ENCODE measurements around the gene TAPBPL.
"Not testable (repeated sequence)": the region's sequence is repeated elsewhere in the genome, so short reads cannot be mapped to it uniquely, and the experiment has no call there.

TAPBPL gene

GRCh38 chr12:6464531-6464930, 12.7 kb downstream of the TAPBPL start:
- DNase-seq, result no peak

DNA sequence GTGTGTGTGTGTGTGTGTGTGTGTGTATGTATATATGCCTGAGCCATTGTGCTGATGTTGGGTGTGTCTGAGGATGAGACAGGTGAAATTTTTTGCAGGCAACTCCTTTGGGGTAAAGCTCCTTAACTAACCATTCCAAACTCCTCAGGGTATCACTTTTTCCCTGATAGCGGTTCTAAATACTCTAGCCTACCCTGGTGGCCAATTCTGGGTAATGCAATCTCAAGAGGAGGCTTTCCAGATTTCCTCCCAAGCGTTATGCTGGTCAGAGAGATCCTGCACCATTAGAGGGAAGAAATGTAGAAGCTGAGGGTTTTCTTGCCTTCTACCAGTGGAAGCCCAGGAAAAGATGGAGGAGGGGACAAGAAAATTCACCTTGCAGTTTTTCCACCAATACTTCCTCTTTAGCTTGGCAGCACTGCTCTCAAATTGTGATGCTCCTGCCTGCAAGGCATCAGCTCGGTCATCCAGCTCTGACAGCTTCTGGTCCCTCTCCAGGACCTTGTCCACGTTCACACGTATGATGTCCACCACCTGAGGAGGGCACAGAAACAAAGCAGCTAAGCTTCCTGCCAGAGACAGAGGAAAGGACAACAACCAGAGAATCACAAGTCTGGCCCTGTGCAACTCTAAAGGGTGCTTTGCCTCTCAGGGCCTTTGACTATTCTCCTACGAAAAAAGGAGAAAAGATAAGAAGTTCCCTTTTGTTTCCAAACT, 13.8 kb downstream of the TAPBPL start:
- no peak for DNase-seq

GRCh38 chr12:6466184-6466573, 14.3 kb downstream of the TAPBPL start:
- no peak for DNase-seq

DNA sequence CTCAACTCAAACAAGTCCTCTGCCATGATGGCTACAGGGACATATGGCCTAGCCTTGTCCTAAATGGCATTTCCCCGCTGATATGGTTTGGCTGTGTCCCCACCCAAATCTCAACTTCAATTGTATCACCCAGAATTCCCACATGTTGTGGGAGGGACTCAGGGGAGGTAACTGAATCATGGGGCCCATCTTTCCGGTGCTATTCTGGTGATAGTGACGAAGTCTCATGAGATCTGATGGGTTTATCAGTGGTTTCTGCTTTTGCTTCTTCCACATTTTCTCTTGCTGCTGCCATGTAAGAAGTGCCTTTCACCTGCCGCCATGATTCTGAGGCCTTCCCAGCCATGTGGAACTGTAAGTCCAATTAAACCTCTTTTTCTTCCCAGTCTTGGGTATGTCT, 14.9 kb downstream of the TAPBPL start:
- DNase-seq, result not testable (repeated sequence)

- not testable (repeated sequence) for DNase-seq
These were observed 15.9 kb downstream of the TAPBPL start for GRCh38 chr12:6467571-6468282.

DNA sequence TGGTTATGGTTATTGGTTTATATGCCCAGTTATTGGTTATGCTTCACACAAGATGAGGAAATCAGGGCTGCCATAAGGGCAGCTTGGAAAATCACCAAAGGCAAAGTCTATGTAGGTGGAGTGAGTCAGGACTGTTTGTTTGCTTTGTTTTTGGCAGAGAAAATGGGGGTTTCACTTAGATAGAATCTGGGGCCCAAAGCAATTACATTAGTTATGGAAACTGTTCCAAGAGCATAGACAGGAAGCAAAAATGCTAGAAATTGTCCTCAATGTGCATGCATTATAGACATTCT, 16.4 kb downstream of the TAPBPL start:
- DNase-seq, result no peak

- DNase-seq, result no peak
These were observed 17.2 kb downstream of the TAPBPL start for GRCh38 chr12:6469092-6469491.

GRCh38 chr12:6469609-6470374, 17.9 kb downstream of the TAPBPL start:
- DNase-seq, result no peak

- DNase-seq, result peak; percentile 96
These were observed 18.7 kb downstream of the TAPBPL start, which contains the start of gene VAMP1 for GRCh38 chr12:6470375-6471163. VAMP1 (minus strand) TSS chr12:6470677; CDS start chr12:6470531, 146 bp downstream.

GRCh38 chr12:6471989-6472360, 20.1 kb downstream of the TAPBPL start:
- DNase-seq, result no peak

DNA sequence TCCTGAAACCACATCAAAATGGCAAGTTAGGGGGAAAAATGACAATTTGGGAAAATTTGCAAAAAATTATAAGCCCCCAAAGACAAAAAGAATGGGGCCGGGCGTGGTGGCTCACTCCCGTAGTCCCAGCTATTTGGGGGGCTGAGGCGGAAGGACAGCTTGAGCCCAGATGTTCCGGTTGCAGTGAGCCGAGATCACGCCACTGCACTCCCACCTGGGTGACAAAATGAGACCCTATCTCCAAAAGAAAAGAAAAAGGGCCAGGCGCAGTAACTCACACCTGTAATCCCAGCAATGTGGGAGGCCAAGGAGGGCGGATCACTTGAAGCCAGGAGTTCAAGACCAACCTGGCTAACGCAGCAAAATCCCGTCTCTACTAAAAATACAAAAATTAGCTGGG, 20.6 kb downstream of the TAPBPL start:
- no peak for DNase-seq

- not testable (repeated sequence) for DNase-seq
These were observed 23.6 kb downstream of the TAPBPL start for GRCh38 chr12:6475233-6475975.

DNA sequence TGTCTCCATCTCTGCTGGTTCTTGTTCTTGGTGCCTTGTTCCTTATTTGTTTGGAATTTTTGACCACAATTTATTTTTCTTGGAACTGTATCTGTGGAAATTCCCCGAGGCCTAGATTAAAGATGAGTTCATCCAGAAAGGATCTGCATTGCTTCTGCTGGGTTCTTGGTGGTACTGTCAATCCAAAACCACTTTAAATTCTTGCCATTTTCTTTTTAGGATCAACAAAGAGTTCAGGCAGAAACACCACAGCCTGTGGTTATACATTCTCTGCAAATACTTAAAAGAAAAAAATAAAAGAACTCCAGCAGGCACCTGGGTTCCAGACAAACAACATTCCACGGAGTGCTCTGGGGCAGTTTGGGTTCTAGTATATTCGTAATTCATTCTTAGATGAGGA, 24.6 kb downstream of the TAPBPL start:
- no peak for DNase-seq

GRCh38 chr12:6477601-6478377, 25.9 kb downstream of the TAPBPL start:
- not testable (repeated sequence) for DNase-seq

GRCh38 chr12:6478416-6478815, 26.6 kb downstream of the TAPBPL start:
- no peak for DNase-seq

- no peak for DNase-seq
These were observed 36.4 kb downstream of the TAPBPL start for GRCh38 chr12:6488240-6488639.

- no peak for DNase-seq
These were observed 37.6 kb downstream of the TAPBPL start for GRCh38 chr12:6489449-6489848.

GRCh38 chr12:6490673-6491072, 38.8 kb downstream of the TAPBPL start:
- DNase-seq, result not testable (repeated sequence)

DNA sequence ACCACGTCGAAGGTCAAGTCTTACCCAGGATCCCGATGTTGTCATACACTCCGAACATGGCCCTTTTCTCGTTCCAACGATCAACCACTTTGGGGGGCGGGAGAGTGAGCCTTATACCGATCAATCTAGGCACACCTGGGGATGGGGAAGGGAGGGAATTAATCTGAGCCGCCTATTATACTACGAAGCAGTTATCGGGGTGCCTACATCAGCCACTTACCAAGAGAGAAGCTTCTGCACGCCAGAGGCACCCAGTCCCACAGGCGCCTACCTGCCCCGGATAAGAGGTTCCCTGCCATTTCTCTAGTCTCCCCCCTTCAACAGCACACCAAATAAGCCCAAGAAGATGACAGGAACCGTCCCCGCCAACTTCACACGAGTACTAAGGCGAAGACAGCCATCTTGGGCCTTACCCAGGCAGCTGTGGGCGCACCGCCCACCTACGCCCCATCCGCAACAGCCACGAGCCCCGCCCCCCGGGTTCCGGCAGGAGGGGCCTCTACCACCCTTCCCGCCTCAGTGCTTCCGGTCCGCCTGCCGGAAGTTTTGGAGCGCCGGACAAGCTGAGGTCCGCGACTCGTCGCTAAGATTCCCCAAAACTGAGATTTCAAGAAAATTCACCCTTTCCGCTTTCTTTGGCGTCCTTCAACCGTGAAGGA, 41.1 kb downstream of the TAPBPL start, which contains the start of gene MRPL51:
TSS of gene MRPL51 (minus strand) at position 425 of the 659 bp plus-strand sequence. CDS start at position 299, 126 bp downstream.
- peak; percentile 97 for DNase-seq

DNA sequence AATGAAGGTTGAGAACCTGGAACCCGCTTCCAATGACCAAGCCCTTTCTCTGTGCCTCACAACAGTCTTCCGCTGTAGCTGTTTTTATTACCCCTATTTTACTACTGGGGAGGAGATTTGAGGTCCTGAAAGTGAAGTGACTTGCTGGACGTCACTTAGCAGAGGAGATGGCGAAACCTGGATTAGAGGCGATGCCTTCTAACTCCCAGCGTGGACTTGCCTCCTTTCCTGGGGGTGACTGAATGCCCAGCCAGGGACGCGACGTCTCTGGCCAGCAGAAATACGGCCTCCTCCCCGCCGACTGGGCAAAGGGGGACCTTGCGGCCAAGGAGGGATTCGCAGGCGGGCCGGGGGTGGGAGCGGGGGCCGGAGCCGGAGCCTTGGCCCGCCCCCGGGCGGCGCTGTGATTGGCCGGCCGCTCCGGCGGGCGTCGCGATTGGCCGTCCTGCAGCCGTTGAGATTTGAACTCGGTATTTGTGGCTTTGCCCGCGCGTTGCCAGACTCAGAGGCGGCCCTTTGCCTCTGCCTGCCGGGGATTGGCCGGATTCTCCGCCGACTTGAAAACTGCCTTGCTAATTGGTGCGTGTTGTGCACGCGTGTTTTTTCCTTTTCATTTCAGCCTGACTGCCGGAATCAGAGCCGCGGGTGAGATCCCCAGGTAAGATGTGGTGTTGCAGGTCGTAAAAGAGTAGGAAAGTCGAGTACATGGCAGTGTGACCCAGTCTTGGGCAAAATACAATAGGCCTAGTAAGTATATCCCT, 41.8 kb downstream of the TAPBPL start, which contains the start of gene NCAPD2:
TSS of gene NCAPD2 (plus strand) at position 606 of the 761 bp plus-strand sequence. CDS start 997 bp downstream, outside the sequence.
- DNase-seq, result peak; percentile 88

All from stimulated activated CD4-positive, alpha-beta T cell treated with anti-CD3 and anti-CD28 coated beads, Interleukin-12 subunit alpha, Interleukin-12 subunit beta, amount 100 ng/mL, for 4 hours (primary cell).